GM12865 (cell line): ENCODE data around the gene GNMT.
A peak's percentile ranks its signal among the peaks of the same experiment; 100 is the strongest.

Experiments used
- DNase-seq: peaks from one replicate; pipeline ENCODE4 v3.0.0; 2010; ENCODE audit warnings: low read depth
- H3K4me3 ChIP-seq: 2 replicates; pipeline ENCODE4 v1.5.1; 2011; ENCODE audit warnings: mild to moderate bottlenecking, low read depth, low read length, control low read depth
- TF ChIP-seq, protein P1 (sequence below): IDR thresholded peaks from 2 replicates; pipeline ENCODE4 v1.5.1; 2011; ENCODE audit warnings: low read length, control low read depth, low read depth, inconsistent platforms; ENCODE audit not compliant: insufficient read depth; ENCODE audit errors: missing control alignments

The GNMT gene

DNA sequence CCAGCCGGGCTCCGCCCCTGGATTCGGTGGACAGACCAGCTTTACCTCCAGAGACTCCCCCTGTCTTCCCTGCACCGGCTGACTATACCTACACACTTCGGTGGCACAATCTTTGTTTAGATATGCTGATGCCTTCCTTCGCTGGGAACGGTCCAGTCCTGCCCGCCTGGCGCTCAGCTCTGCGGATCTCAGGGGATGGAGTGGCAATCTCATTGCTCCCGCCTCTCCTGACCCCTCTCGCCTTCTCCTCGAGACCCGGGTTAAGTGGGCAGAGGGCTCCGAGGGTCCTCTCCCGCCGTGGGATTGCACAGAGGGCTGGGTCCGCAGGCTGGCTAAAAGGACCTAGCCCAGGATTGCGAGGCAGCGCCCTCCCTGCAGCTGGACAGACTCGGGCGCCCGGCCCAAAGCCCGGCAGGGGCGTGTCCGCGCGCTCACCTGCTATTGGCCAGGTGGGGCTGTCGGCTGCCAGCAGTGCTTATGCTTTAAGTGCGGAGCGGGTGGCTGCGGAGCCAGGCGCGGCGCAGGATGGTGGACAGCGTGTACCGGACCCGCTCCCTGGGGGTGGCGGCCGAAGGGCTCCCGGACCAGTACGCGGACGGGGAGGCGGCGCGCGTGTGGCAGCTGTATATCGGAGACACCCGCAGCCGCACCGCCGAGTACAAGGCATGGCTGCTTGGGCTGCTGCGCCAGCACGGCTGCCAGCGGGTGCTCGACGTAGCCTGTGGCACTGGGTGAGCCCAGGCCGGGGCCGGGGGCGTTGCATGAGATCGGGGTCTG, at the start of gene GNMT:
Gene GNMT, plus strand, starts transcription at position 512 of the 777 bp plus-strand sequence. Its CDS starts 14 bp downstream, at position 526.
- TF ChIP-seq, protein P1, sequence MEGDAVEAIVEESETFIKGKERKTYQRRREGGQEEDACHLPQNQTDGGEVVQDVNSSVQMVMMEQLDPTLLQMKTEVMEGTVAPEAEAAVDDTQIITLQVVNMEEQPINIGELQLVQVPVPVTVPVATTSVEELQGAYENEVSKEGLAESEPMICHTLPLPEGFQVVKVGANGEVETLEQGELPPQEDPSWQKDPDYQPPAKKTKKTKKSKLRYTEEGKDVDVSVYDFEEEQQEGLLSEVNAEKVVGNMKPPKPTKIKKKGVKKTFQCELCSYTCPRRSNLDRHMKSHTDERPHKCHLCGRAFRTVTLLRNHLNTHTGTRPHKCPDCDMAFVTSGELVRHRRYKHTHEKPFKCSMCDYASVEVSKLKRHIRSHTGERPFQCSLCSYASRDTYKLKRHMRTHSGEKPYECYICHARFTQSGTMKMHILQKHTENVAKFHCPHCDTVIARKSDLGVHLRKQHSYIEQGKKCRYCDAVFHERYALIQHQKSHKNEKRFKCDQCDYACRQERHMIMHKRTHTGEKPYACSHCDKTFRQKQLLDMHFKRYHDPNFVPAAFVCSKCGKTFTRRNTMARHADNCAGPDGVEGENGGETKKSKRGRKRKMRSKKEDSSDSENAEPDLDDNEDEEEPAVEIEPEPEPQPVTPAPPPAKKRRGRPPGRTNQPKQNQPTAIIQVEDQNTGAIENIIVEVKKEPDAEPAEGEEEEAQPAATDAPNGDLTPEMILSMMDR, result no peak
- no peak for DNase-seq
- H3K4me3 ChIP-seq, result no peak within 1 kb of the TSS

DNA sequence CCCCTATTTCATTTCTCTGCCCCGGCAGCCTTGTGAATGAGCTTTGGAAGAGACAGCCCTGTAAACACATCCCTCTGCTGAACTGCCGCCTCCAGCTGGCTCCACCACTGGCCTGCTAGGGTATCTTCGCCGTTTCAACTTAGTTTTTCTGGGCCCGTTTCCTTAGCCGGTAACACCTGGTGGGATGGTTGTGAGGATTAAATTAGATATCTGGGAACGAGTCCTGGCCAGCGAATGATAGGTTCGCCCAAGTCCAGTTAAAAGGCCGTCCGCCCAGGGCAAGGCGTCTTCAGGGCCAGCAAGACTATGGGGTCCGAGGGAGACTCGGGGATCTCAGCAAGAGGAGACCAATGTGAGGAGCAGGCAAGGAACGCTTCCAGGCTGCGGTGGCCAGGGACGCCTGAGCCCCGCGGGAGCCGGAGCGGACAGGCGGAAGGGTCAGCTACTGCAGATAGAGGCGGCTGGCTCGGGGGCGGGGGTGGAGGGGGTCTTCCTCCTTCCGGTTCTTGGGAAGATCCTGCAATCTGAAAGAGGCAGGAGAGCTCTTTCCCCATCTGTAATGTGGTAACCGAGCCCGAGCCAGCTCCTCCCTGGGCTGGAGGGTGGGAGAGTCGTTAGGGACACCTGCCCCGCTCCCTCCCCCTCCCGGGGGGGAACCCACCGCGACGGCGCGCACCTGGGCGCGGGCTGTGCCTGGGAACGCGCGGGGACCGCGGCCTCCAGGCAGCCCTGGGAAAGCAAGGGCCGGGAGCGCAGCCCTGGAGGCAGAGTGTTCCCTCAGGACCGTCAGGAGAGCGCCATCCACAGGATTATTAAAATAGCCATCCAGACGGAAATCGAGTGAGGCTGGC, 49.2 kb upstream of the GNMT start:
- no peak for DNase-seq
- no peak overlapping the region for H3K4me3 ChIP-seq

DNA sequence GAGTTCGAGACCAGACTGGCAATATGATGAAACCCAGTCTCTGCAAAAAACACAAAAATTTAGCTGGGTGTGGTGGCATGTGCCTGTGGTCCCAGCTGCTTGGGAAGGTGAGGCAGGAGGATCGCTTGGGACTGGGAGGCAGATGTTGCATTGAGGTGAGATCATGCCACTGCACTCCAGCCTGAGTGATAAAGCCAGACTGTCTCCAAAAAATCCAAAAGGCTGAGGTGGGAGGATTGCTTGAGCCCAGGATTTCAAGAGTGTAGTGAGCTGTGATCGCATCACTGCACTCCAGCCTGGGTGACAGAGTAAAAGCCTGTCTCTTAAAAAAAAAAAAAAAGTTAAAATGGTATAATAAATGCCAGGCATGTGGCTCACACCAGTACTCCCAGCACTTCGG, 46.0 kb upstream of the GNMT start:
- TF ChIP-seq, protein P1, result no peak
- DNase-seq, result no peak

More for the DNA sequence above, 49.2 kb upstream of the GNMT start:
- TF ChIP-seq, protein P1, result no peak

DNA sequence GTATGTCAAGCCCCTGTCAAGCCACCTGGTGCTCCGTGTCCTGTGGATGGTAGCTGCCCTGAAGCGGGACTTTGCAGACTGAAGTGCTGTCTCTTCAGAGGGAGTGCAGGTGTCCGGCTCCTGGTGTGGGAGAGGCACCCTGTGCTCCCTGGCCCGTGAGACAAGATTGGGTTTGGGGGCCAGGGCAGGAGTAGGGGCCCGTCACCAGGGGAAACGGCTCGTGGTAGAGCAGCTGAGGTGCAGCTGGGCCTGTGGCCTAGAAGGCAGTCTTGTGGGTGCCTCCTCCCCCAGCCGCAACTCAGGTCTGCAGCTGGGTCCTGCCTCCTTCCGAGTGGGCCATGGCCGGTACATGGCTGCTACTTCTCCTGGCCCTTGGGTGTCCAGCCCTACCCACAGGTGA, 44.8 kb upstream of the GNMT start, which contains the start of gene PTCRA:
Gene PTCRA, plus strand, starts transcription at position 322 of the 400 bp plus-strand sequence. Its CDS starts 17 bp downstream, at position 339.
- DNase-seq, result peak; percentile 32
- TF ChIP-seq, protein P1, result no peak
- H3K4me3 ChIP-seq, result no peak within 1 kb of the TSS

More for the DNA sequence above, 46.0 kb upstream of the GNMT start:
- no peak overlapping the region for H3K4me3 ChIP-seq

DNA sequence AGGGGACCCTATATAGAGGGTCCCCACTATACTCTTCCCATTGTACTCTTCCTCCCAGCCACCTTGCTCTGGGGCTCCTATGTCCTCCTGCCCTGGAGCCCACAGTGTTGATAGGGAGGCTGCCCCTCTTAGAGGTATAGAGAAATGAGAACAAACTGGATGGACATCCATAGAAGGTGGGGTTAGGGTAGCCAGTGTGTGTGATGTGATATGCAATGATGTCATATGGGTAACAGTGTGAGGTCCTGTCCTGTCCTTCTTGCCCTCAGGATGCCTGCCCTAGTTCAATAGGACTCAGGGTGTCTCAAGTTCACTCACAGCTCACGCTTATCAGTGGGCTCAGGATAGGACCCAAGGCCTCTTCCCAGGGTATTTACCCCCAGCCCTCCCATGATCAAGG, 44.3 kb upstream of the GNMT start:
- TF ChIP-seq, protein P1, result no peak
- no peak overlapping the region for H3K4me3 ChIP-seq
- DNase-seq, result no peak

DNA sequence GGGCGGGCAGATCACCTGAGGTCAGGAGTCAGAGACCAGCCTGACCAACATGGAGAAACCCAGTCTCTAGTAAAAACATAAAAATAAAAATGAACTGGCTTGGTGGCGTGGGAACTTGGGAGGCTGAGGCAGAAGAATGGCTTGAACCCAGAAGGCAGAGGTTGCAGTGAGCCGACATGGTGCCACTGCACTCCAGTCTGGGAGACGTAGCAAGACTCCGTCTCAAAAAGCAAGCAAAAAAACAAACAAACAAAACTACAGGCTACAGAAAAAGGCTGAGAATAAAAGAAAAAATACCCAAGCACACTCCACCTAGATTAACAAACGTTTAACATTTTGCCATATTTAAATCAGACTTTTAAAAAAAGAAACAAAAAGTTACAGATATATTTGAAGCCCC, 38.8 kb upstream of the GNMT start:
- TF ChIP-seq, protein P1, result no peak
- H3K4me3 ChIP-seq, result no peak overlapping the region
- DNase-seq, result no peak
